Skeletal muscle tissue (tissue), 4 donors: ENCODE measurements around the gene SPTBN5. TPM values are rescaled to one million over a fixed set of nuclear protein-coding genes. Genes with fewer than 3 reads are reported as not detected.

Source experiments
- H3K27ac ChIP-seq: one replicate; pipeline ENCODE4 v1.7.0; 2013; ENCODE audit warnings: mild to moderate bottlenecking, low read depth, low read length, inconsistent platforms
- H3K27me3 ChIP-seq, 3 donors: one replicate each; pipeline ENCODE4 v1.7.0; 2013; ENCODE audit warnings: low read length in 3 of 3; ENCODE audit not compliant: control insufficient read depth in 3 of 3, insufficient read depth in 3 of 3
- H3K36me3 ChIP-seq, 3 donors: one replicate each; pipeline ENCODE4 v1.7.0; 2013; ENCODE audit warnings: low read length in 3 of 3; ENCODE audit not compliant: control insufficient read depth in 3 of 3, insufficient read depth in 3 of 3
- H3K4me1 ChIP-seq, 3 donors: one replicate each; pipeline ENCODE4 v1.7.0; 2013; ENCODE audit warnings: low read length in 3 of 3, mild to moderate bottlenecking in 3 of 3; ENCODE audit not compliant: control insufficient read depth in 3 of 3, insufficient read depth in 3 of 3
- H3K4me3 ChIP-seq, 3 donors: one replicate each; pipeline ENCODE4 v1.7.0; 2013; ENCODE audit warnings: low read length in 3 of 3
- H3K9ac ChIP-seq, 3 donors: one replicate each; pipeline ENCODE4 v1.7.0; 2013; ENCODE audit warnings: low read length in 3 of 3, mild to moderate bottlenecking in 3 of 3, moderate library complexity in 2 of 3, low read depth in 1 of 3
- H3K9me3 ChIP-seq, 3 donors: one replicate each; pipeline ENCODE4 v1.7.0; 2013; ENCODE audit warnings: low read length in 3 of 3; ENCODE audit not compliant: control insufficient read depth in 3 of 3
- total RNA-seq: library from RNA; depleted of rRNA; stranded (reverse); fragments of >200 nt; gene quantifications from one replicate; pipeline ENCODE4 v1.2.3, GENCODE V29; 2014
- donor health status: Osteomylitis.

The SPTBN5 gene
- total RNA-seq, 1 donor from 2014 or later: 1.0 TPM

DNA sequence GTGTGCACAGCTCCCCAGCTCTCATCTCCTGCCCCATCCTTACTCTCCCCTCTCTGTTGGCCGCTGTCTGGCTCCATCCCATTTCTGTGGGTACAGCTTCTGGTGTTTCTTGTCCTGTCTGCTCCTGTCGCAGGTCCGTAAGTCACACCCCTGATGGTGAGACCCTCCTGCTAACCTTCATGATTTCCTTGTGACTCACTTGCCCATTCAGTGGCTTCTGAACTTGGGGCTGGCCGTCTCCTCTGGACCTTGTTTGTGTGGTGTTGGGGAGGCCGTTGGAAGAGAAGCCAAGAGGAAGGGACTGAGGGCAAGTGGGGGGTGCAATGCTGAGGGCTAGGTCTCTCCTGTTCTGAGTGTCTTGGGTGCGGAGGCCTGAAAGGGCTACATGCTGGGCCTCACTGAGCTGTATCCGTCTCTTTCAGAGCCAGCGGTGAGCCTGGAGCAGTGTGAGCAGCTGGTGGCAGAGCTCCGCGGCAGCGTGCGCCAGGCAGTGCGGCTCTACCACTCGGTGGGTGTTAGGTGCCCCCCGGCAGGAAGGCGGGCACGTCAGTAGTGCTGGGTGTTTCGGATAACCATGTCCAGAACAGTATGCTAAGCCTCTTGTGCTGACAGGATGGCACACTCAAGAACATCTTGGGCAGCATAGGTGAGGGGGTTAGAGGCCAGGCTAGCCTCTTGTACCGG lies 69.6 kb downstream of the SPTBN5 start:
- Histone ChIP-seq H3K4me1 (peaks cover 15 to 21% (median 16%) of the 10 kb centered on the region in 3 donors), H3K9ac (no peak overlapping the region)

DNA sequence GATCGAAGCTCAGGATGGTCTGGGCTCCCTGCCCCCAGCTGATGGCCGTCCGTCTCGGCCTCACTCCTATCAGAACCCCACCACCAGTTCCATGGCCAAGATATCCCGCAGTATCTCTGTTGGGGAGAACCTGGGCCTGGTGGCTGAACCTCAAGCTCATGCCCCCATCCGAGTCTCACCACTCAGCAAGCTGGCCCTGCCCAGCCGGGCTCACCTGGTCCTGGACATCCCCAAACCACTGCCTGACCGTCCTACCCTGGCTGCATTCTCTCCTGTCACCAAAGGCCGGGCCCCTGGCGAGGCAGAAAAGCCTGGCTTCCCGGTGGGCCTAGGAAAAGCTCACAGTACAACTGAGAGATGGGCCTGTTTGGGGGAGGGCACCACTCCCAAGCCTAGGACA lies 70.4 kb downstream of the SPTBN5 start:
- peaks cover 52 to 56% (median 52%) of the 10 kb centered on the region in 3 donors for H3K36me3 ChIP-seq
- H3K9ac ChIP-seq: no peak overlapping the region
- no peaks in the 10 kb centered on the region for H3K27me3 ChIP-seq
- H3K4me3 ChIP-seq: no peak overlapping the region
- no peak overlapping the region for H3K27ac ChIP-seq
- peaks cover 8 to 14% (median 9%) of the 10 kb centered on the region in 3 donors for H3K4me1 ChIP-seq
- H3K9me3 ChIP-seq: no peaks in the 10 kb centered on the region

More for the DNA sequence above, 69.6 kb downstream of the SPTBN5 start:
- no peak overlapping the region for H3K27ac ChIP-seq
- H3K27me3 ChIP-seq: no peaks in the 10 kb centered on the region
- H3K36me3 ChIP-seq: peaks cover 44 to 49% (median 45%) of the 10 kb centered on the region in 3 donors
- H3K9me3 ChIP-seq: no peaks in the 10 kb centered on the region
- no peak overlapping the region for H3K4me3 ChIP-seq

DNA sequence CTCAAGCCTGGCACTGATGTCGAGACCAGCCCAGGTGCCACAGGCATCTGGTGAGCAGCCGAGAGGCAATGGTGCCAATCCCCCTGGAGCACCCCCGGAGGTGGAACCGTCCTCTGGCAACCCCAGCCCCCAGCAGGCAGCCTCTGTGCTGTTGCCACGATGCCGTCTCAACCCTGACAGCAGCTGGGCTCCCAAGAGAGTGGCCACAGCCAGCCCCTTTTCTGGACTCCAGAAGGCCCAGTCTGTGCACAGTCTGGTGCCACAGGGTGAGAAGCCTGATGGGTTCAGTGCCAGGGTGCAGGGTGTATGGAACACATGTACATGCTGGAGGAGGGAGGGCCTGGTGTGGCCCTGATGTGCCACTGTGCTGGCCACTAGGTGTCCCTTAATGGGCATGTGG lies 70.9 kb downstream of the SPTBN5 start:
- Histone ChIP-seq H3K4me1 (peaks cover 5 to 10% (median 6%) of the 10 kb centered on the region in 3 donors), H3K9ac (no peak overlapping the region), H3K27me3 (no peaks in the 10 kb centered on the region), H3K36me3 (peaks cover 57 to 62% (median 57%) of the 10 kb centered on the region in 3 donors), H3K9me3 (no peaks in the 10 kb centered on the region), H3K27ac (no peak overlapping the region), H3K4me3 (no peak overlapping the region)

DNA sequence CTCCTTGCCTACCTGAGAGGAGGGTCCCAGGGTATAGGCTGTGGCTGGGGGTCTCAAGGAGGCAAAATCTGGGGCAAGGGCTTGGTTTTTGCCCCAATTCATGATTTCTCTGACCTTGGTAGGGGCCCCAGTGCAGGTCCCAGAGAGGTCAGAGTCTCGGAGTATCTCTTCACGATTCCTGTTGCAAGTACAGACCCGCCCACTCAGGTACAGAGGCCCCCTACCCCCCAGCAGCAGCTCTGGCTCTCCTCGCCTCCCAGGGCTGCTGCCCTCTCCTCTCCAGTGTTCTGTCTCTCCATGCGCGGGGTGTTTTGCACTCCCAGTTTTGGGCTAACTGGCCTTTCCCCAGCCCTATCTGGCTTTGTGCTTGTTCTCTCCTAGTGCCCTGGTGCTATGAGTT lies 71.4 kb downstream of the SPTBN5 start:
- Histone ChIP-seq H3K4me1 (peaks cover 4 to 9% (median 6%) of the 10 kb centered on the region in 3 donors), H3K9me3 (no peaks in the 10 kb centered on the region), H3K9ac (no peak overlapping the region), H3K27me3 (no peaks in the 10 kb centered on the region), H3K4me3 (no peak overlapping the region), H3K36me3 (peaks cover 61 to 67% (median 61%) of the 10 kb centered on the region in 3 donors), H3K27ac (no peak overlapping the region)

DNA sequence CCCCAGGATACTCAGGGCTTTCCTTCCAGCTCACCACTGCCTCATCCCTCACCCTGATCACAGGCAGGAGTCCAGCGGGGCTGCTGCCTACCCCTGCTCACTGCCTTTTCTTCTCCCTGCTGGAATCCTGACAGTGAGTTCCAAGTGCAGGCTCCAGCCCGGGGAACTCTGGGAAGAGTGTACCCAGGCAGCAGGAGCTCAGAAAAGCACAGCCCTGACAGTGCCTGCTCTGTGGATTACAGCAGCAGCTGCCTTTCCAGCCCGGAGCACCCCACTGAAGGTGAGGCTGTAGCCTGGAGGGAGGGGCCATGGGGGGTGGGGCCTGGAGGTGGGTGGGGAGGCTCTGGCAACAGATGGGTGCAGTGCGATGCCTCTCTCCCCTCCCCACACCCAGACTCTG lies 72.0 kb downstream of the SPTBN5 start:
- Histone ChIP-seq H3K27me3 (no peaks in the 10 kb centered on the region), H3K36me3 (peaks cover 67 to 73% (median 68%) of the 10 kb centered on the region in 3 donors), H3K4me1 (peaks cover 0 to 6% (median 5%) of the 10 kb centered on the region in 3 donors), H3K9ac (no peak overlapping the region), H3K4me3 (no peak overlapping the region), H3K9me3 (no peaks in the 10 kb centered on the region), H3K27ac (no peak overlapping the region)

DNA sequence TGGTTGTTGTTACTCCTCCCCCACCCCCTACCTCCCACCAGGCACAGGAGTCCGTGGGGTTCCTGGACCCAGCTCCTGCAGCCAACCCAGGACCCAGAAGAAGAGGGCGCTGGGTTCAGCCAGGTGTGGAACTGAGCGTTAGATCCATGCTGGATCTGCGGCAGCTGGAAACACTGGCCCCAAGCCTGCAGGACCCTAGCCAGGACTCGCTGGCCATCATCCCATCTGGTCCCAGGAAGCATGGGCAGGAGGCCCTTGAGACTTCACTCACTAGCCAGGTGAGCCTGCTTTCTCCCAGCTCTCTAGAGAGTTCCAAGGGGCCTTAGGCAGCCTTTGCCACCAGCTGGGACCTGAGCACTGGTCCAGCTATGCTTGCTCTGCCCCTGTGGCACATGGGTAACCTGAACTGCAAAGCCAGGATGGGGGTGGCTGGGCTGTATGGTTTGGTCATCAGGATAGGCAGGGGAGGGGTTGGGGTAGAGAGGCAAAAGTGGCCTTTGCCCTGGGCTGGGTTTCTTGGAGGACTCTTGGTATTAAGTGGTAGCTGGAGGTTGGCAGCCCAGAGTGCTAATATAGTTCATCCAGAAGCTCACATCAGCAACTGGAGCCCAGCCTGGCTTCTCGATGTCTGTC lies 72.9 kb downstream of the SPTBN5 start:
- Histone ChIP-seq H3K4me1 (peaks cover 0 to 6% (median 5%) of the 10 kb centered on the region in 3 donors), H3K36me3 (peaks cover 68 to 79% (median 70%) of the 10 kb centered on the region in 3 donors)

DNA sequence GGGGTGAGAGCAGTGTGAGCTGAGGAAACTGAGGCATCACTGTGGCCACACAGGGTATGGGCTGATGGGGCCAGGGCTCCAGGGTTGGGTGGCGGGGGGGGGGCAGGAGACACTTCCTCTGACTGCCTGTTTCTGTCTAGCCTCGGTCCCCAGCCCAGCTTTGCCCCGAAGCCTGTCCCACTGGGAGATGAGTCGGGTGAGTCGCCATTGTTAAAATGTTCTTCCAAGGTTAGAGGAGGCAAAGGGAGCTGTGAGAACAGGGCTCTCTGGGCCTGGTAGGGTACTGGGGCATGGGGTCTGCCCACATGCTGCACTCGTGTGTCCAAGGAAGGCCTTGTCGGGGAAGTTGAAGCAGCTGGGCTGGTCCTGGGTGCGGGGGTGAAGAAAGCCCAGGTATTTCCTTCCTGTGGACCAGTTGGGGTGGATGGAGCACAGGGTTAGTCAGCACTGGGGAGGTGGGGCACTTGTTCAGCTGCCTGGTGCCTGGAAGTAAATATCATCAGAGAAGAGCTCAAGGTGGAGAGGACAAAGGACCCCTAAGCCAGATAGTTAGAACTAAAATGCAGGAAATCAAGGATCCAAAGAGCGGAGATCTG lies 74.3 kb downstream of the SPTBN5 start:
- Histone ChIP-seq H3K9me3 (no peaks in the 10 kb centered on the region), H3K9ac (no peak overlapping the region), H3K27me3 (no peaks in the 10 kb centered on the region), H3K4me1 (peaks cover 0 to 6% (median 5%) of the 10 kb centered on the region in 3 donors), H3K36me3 (peaks cover 69 to 85% (median 69%) of the 10 kb centered on the region in 3 donors), H3K27ac (no peak overlapping the region), H3K4me3 (no peak overlapping the region)

More for the DNA sequence above, 72.9 kb downstream of the SPTBN5 start:
- H3K9ac ChIP-seq: no peak overlapping the region
- no peak overlapping the region for H3K27ac ChIP-seq
- no peaks in the 10 kb centered on the region for H3K27me3 ChIP-seq
- H3K9me3 ChIP-seq: no peaks in the 10 kb centered on the region
- H3K4me3 ChIP-seq: no peak overlapping the region

DNA sequence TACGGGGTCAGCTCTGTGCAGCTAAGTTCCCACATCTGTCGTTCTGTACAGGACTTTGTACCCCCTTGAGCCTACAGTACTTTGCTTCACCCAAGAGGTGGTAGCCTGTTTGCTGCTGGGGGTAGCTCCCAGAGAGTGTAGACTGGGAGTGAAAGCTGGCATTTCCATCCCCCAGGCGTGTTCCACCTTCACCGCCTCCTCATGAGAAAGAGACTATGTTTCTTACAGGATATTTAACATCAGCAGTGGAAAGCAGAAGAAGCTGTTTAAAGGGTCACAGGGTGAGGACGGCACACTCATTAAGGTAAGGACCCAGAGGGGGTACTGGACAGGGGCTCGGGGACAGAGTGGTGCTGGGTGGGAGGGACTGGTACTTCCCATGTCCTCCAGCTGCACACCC lies 76.1 kb downstream of the SPTBN5 start:
- no peaks in the 10 kb centered on the region for H3K9me3 ChIP-seq
- H3K36me3 ChIP-seq: peaks cover 61 to 84% (median 67%) of the 10 kb centered on the region in 3 donors

DNA sequence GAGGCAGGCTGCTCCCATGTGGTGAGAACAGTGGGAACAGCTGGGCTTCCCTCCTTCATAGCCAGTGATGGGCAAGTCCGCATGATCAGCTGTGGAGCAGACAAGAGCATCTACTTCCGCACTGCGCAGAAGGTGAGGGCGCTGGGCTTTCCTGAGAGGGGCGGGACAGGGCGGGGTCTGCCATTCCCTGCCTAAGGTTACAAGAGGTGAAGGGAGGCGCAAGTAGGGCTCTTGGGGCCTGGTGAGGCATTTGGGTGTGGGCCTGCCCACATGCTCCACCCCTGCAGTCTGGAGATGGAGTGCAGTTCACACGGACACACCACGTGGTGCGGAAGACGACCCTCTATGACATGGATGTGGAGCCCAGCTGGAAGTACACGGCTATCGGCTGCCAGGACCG lies 76.5 kb downstream of the SPTBN5 start:
- peaks cover 0 to 6% (median 5%) of the 10 kb centered on the region in 3 donors for H3K4me1 ChIP-seq
- H3K4me3 ChIP-seq: no peak overlapping the region
- no peak overlapping the region for H3K27ac ChIP-seq
- H3K9ac ChIP-seq: no peak overlapping the region
- peaks cover 61 to 84% (median 67%) of the 10 kb centered on the region in 3 donors for H3K36me3 ChIP-seq
- H3K9me3 ChIP-seq: no peaks in the 10 kb centered on the region
- no peaks in the 10 kb centered on the region for H3K27me3 ChIP-seq

More for the DNA sequence above, 76.1 kb downstream of the SPTBN5 start:
- no peak overlapping the region for H3K9ac ChIP-seq
- no peaks in the 10 kb centered on the region for H3K27me3 ChIP-seq
- H3K4me1 ChIP-seq: peaks cover 0 to 6% (median 5%) of the 10 kb centered on the region in 3 donors
- H3K4me3 ChIP-seq: no peak overlapping the region
- no peak overlapping the region for H3K27ac ChIP-seq

DNA sequence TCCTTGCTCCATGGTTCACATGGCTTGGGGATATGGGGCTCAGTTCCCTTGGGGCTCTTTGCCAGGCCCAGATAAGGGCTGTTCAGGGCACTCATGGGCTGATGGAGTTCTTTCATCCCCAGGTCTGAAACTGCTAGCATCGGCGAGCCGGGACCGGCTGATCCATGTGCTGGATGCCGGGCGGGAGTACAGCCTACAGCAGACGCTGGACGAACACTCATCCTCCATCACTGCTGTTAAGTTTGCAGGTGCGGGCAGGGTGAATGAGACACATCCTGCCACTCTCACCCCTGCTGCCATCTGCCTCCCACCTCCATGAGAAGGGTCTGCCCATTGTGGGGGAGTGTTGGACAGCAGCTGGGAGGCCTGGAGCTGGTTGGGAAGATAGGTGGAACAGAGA lies 77.1 kb downstream of the SPTBN5 start:
- Histone ChIP-seq H3K9ac (no peak overlapping the region), H3K36me3 (peaks cover 60 to 82% (median 66%) of the 10 kb centered on the region in 3 donors), H3K9me3 (no peaks in the 10 kb centered on the region), H3K27ac (no peak overlapping the region), H3K4me1 (peaks cover 0 to 6% (median 5%) of the 10 kb centered on the region in 3 donors), H3K4me3 (no peak overlapping the region), H3K27me3 (no peaks in the 10 kb centered on the region)
